Thoracic aorta (tissue), 2 donors: ENCODE results near the gene COL2A1. TPM values are rescaled to one million over a fixed set of nuclear protein-coding genes. Genes with fewer than 3 reads are reported as not detected.

Source experiments
- ATAC-seq: fragments of 150-250 bp; one replicate; pipeline ENCODE4 v1.8.0; 2017; ENCODE audit warnings: low read depth; ENCODE audit not compliant: insufficient number of reproducible peaks, low FRiP score
- DNase-seq: peaks from one replicate; pipeline ENCODE4 v3.0.0-alpha.2; 2020; ENCODE audit warnings: low spot score
- H3K27ac ChIP-seq, 2 donors: fragments of 200-600 bp; sonication (generic); 1 replicate in 1 of 2; 2 replicates in 1 of 2; pipeline ENCODE4 v1.5.1; 2016; ENCODE audit warnings: mild to moderate bottlenecking in 2 of 2, moderate library complexity in 2 of 2
- H3K27me3 ChIP-seq: fragments of 200-600 bp; sonication (generic); replicated peaks from 2 replicates; pipeline ENCODE4 v1.6.0; 2016; ENCODE audit warnings: mild to moderate bottlenecking; ENCODE audit not compliant: insufficient read depth
- H3K36me3 ChIP-seq: fragments of 200-600 bp; sonication (generic); one replicate; pipeline ENCODE4 v1.5.1; 2016
- H3K4me1 ChIP-seq, 2 donors: fragments of 200-600 bp; sonication (generic); 1 replicate in 1 of 2; 2 replicates in 1 of 2; pipeline versions ENCODE4 v1.5.1 to v1.6.0; 2016; ENCODE audit warnings: low read depth in 2 of 2, mild to moderate bottlenecking in 1 of 2; ENCODE audit not compliant: control insufficient read depth in 1 of 2
- H3K4me3 ChIP-seq: fragments of 200-600 bp; sonication (generic); 2 replicates; pipeline ENCODE4 v1.5.1; 2016; ENCODE audit warnings: mild to moderate bottlenecking
- H3K9me3 ChIP-seq: fragments of 200-600 bp; sonication (generic); 2 replicates; pipeline ENCODE4 v1.5.1; 2016
- CTCF ChIP-seq: fragments of 200-600 bp; sonication (generic); IDR thresholded peaks from one replicate; pipeline ENCODE4 v1.5.1; 2019; ENCODE audit warnings: antibody characterized with exemption
- total RNA-seq, 2 donors: library from RNA; depleted of rRNA; stranded (reverse); fragments of >200 nt; gene quantifications; one replicate each; pipeline versions ENCODE4 v1.1.0 to v1.2.3, GENCODE V29; 2016

The COL2A1 gene
- total RNA-seq, 2 donors from 2014 or later: 0.14 TPM; not detected in 1

- no peaks in the 10 kb centered on the region for H3K4me1 ChIP-seq
- H3K36me3 ChIP-seq: no peaks in the 10 kb centered on the region
- no peak for TF ChIP-seq CTCF
- ATAC-seq: no peak
- no peak for DNase-seq
- no peak overlapping the region for H3K27ac ChIP-seq
- no peaks in the 10 kb centered on the region for H3K9me3 ChIP-seq
- H3K4me3 ChIP-seq: no peak overlapping the region
- H3K27me3 ChIP-seq: no peaks in the 10 kb centered on the region
These were observed 10.8 kb downstream of the COL2A1 start for GRCh38 chr12:47993491-47993890.

GRCh38 chr12:47992776-47993175 lies 11.5 kb downstream of the COL2A1 start:
- DNase-seq: no peak
- ATAC-seq: no peak
- TF ChIP-seq CTCF: no peak
- Histone ChIP-seq H3K36me3 (no peaks in the 10 kb centered on the region), H3K9me3 (no peaks in the 10 kb centered on the region), H3K4me1 (no peaks in the 10 kb centered on the region), H3K4me3 (no peak overlapping the region), H3K27ac (no peak overlapping the region), H3K27me3 (no peaks in the 10 kb centered on the region)

- H3K27me3 ChIP-seq: no peaks in the 10 kb centered on the region
- no peak overlapping the region for H3K4me3 ChIP-seq
- no peaks in the 10 kb centered on the region for H3K4me1 ChIP-seq
- H3K27ac ChIP-seq: no peak overlapping the region
- ATAC-seq (no peak), DNase-seq (no peak)
- no peak for TF ChIP-seq CTCF
- H3K36me3 ChIP-seq: no peaks in the 10 kb centered on the region
- H3K9me3 ChIP-seq: no peaks in the 10 kb centered on the region
These were observed 12.9 kb downstream of the COL2A1 start for GRCh38 chr12:47991106-47992061.

- DNase-seq: no peak
- no peak for ATAC-seq
- no peak for TF ChIP-seq CTCF
- no peak overlapping the region for H3K27ac ChIP-seq
- H3K4me1 ChIP-seq: no peaks in the 10 kb centered on the region
- H3K4me3 ChIP-seq: no peak overlapping the region
- no peaks in the 10 kb centered on the region for H3K36me3 ChIP-seq
- no peaks in the 10 kb centered on the region for H3K27me3 ChIP-seq
- no peaks in the 10 kb centered on the region for H3K9me3 ChIP-seq
These were observed 13.7 kb downstream of the COL2A1 start for GRCh38 chr12:47990351-47991105.

GRCh38 chr12:47989666-47990065 lies 14.6 kb downstream of the COL2A1 start:
- no peaks in the 10 kb centered on the region for H3K4me1 ChIP-seq
- H3K27ac ChIP-seq: no peak overlapping the region
- no peaks in the 10 kb centered on the region for H3K9me3 ChIP-seq
- DNase-seq: no peak
- H3K36me3 ChIP-seq: no peaks in the 10 kb centered on the region
- H3K4me3 ChIP-seq: no peak overlapping the region
- no peaks in the 10 kb centered on the region for H3K27me3 ChIP-seq
- ATAC-seq: no peak
- no peak for TF ChIP-seq CTCF
